ENCODE data around the gene DGKI. TPM values are rescaled to one million over a fixed set of nuclear protein-coding genes. Genes with fewer than 3 reads are reported as not detected.
A peak's percentile ranks its signal among the peaks of the same experiment; 100 is the strongest.

Gene DGKI
- total RNA-seq, 4 donors from 2014 or later: 0.44 to 1.1 (median 1.0) TPM; not detected in 1

GRCh38 chr7:137506031-137506430 is 340.7 kb downstream of the DGKI start:
- H3K4me1 ChIP-seq: no peaks in the 10 kb centered on the region
- no peak for DNase-seq
- TF ChIP-seq CTCF (IDR thresholded peaks at IDR 0.05) (no peak), POLR2A (IDR thresholded peaks at IDR 0.05) (no peak)
- no peaks in the 10 kb centered on the region for H3K27me3 ChIP-seq
- WGBS, 2 donors: 51 to 68% methylated on average over 3 of the region's 3 CpGs
- intact Hi-C loops (cut with DNase I): no loop called here
- H3K4me3 ChIP-seq: no peak overlapping the region
- H3K9me3 ChIP-seq: no peaks in the 10 kb centered on the region
- no peaks in the 10 kb centered on the region for H3K36me3 ChIP-seq
- no peak overlapping the region for H3K27ac ChIP-seq

- Histone ChIP-seq H3K4me1 (no peaks in the 10 kb centered on the region), H3K4me3 (no peak overlapping the region), H3K27ac (no peak overlapping the region), H3K9me3 (no peaks in the 10 kb centered on the region), H3K36me3 (no peaks in the 10 kb centered on the region), H3K27me3 (no peaks in the 10 kb centered on the region)
- no peak for DNase-seq
- WGBS, 2 donors: 40 to 62% methylated on average over 1 to 2 of the region's 2 CpGs
- TF ChIP-seq CTCF (IDR thresholded peaks at IDR 0.05) (no peak), POLR2A (IDR thresholded peaks at IDR 0.05) (no peak)
- intact Hi-C loops (cut with DNase I): no loop called here
These were observed 345.2 kb downstream of the DGKI start for GRCh38 chr7:137501562-137501961.

GRCh38 chr7:137492889-137493288 is 353.9 kb downstream of the DGKI start:
- intact Hi-C loops (cut with DNase I): no loop called here
- no peak for DNase-seq
- H3K4me1 ChIP-seq: no peaks in the 10 kb centered on the region

GRCh38 chr7:137489880-137490279 is 356.9 kb downstream of the DGKI start:
- no peak for DNase-seq
- Histone ChIP-seq H3K9me3 (no peaks in the 10 kb centered on the region), H3K27me3 (peaks cover 0 to 15% (median 0%) of the 10 kb centered on the region in 4 donors), H3K27ac (no peak overlapping the region), H3K36me3 (no peaks in the 10 kb centered on the region), H3K4me3 (no peak overlapping the region), H3K4me1 (no peaks in the 10 kb centered on the region)
- WGBS, 2 donors: 81 to 91% methylated on average over 2 of the region's 2 CpGs
- TF ChIP-seq CTCF (IDR thresholded peaks at IDR 0.05): no peak
- TF ChIP-seq POLR2A (IDR thresholded peaks at IDR 0.05): no peak
- intact Hi-C loops (cut with DNase I): no loop called here

More at GRCh38 chr7:137492889-137493288, 353.9 kb downstream of the DGKI start:
- H3K36me3 ChIP-seq: no peaks in the 10 kb centered on the region
- H3K27ac ChIP-seq: no peak overlapping the region
- peaks cover 0 to 15% (median 0%) of the 10 kb centered on the region in 4 donors for H3K27me3 ChIP-seq
- TF ChIP-seq CTCF (IDR thresholded peaks at IDR 0.05) (no peak), POLR2A (IDR thresholded peaks at IDR 0.05) (no peak)
- 87 to 95% methylated on average over 5 of the region's 6 CpGs for WGBS, 2 donors
- H3K4me3 ChIP-seq: no peak overlapping the region
- no peaks in the 10 kb centered on the region for H3K9me3 ChIP-seq

- H3K4me1 ChIP-seq: no peaks in the 10 kb centered on the region
- no peak overlapping the region for H3K4me3 ChIP-seq
- TF ChIP-seq POLR2A (IDR thresholded peaks at IDR 0.05): no peak
- peak in 1 of 6 experiments; percentile 22 for TF ChIP-seq CTCF (IDR thresholded peaks at IDR 0.05)
- no peaks in the 10 kb centered on the region for H3K36me3 ChIP-seq
- WGBS, 2 donors: 50 to 88% methylated on average over 1 of the region's 1 CpG
- DNase-seq: no peak
- H3K27me3 ChIP-seq: peaks cover 0 to 13% (median 0%) of the 10 kb centered on the region in 4 donors
- intact Hi-C loops (cut with DNase I): no loop called here
- H3K27ac ChIP-seq: no peak overlapping the region
- H3K9me3 ChIP-seq: no peaks in the 10 kb centered on the region
These were observed 358.7 kb downstream of the DGKI start for GRCh38 chr7:137488038-137488437.
